Measurements from ENCODE around the gene GOSR1.
A peak's percentile ranks its signal among the peaks of the same experiment; 100 is the strongest.
"Not testable (repeated sequence)": the region's sequence is repeated elsewhere in the genome, so short reads cannot be mapped to it uniquely, and the experiment has no call there.

Gene GOSR1

GRCh38 chr17:30477083-30477773 is at the start of gene GOSR1:
TSS of gene GOSR1 (plus strand) at chr17:30477408. CDS start at chr17:30477434, 26 bp downstream.
- peak within 1 kb of the TSS; percentile 97 for H3K4me3 ChIP-seq (ENCODE audit: low read depth, low read length)
- peak; percentile 73 for TF ChIP-seq CTCF (IDR thresholded peaks at IDR 0.05; ENCODE audit: borderline replicate concordance, insufficient read depth, low read depth, low read length)

DNA sequence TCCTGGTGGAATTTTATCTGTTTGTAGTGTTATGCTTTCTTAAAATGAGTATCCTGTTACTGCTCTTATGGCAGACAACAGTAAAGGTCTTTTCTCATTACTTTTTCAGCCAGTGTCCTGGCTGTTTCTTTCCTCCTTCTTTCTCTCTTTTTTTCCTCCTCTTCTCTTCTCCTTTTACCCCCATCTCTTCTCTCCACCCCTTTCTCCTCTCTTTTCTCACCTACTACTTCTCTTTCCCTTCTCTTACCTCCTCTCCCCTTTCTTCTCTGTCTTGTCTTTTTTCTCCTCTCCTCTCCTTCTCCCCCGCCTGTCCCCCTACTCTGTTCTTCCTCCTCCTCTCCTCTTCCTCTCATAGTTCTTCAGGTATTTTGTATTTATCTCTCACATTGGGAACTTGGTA is 49.6 kb upstream of the GOSR1 start:
- TF ChIP-seq CTCF (IDR thresholded peaks at IDR 0.05; ENCODE audit: borderline replicate concordance, insufficient read depth, low read depth, low read length): no peak
- no peak overlapping the region for H3K4me3 ChIP-seq (ENCODE audit: low read depth, low read length)

GRCh38 chr17:30429155-30429554 is 48.1 kb upstream of the GOSR1 start:
- H3K4me3 ChIP-seq (ENCODE audit: low read depth, low read length): no peak overlapping the region
- TF ChIP-seq CTCF (IDR thresholded peaks at IDR 0.05; ENCODE audit: borderline replicate concordance, insufficient read depth, low read depth, low read length): no peak

- no peak overlapping the region for H3K4me3 ChIP-seq (ENCODE audit: low read depth, low read length)
- no peak for TF ChIP-seq CTCF (IDR thresholded peaks at IDR 0.05; ENCODE audit: borderline replicate concordance, insufficient read depth, low read depth, low read length)
Measured at GRCh38 chr17:30433514-30433913, 43.7 kb upstream of the GOSR1 start.

GRCh38 chr17:30436729-30437128 is 40.5 kb upstream of the GOSR1 start:
- H3K4me3 ChIP-seq (ENCODE audit: low read depth, low read length): no peak overlapping the region
- no peak for TF ChIP-seq CTCF (IDR thresholded peaks at IDR 0.05; ENCODE audit: borderline replicate concordance, insufficient read depth, low read depth, low read length)

DNA sequence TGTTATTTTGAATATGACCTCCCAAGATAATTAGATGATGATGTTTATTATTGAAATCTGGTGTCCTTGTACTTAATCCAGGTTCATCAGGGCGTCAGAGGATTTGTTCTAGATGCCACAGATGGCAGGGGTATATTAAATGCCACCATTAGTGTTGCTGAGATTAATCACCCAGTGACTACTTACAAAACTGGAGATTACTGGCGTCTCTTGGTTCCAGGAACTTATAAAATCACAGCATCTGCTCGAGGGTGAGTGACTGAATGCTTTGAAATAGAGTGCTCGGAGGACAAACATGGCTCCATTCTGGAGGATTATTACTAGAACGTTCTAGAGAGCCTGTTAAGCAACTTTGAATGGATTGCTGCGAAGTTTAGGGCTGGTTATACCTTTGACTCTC is 33.5 kb upstream of the GOSR1 start:
- H3K4me3 ChIP-seq (ENCODE audit: low read depth, low read length): no peak overlapping the region
- TF ChIP-seq CTCF (IDR thresholded peaks at IDR 0.05; ENCODE audit: borderline replicate concordance, insufficient read depth, low read depth, low read length): no peak

GRCh38 chr17:30446640-30447039 is 30.6 kb upstream of the GOSR1 start:
- H3K4me3 ChIP-seq (ENCODE audit: low read depth, low read length): not testable (repeated sequence)
